NCI-H2171 (cell line): ENCODE measurements around the gene PHKB.
"Not testable (repeated sequence)": the region's sequence is repeated elsewhere in the genome, so short reads cannot be mapped to it uniquely, and the experiment has no call there.

Experiments
- DNase-seq: peaks from one replicate; lab custom pipeline; 2025; lab: John Stamatoyannopoulos, UW

PHKB gene

GRCh38 chr16:47460711-47461597 is at the start of gene PHKB, which contains the start of gene ITFG1:
PHKB (plus strand) TSS chr16:47461331; CDS start chr16:47461351, 20 bp downstream.
ITFG1 (minus strand) TSS chr16:47461063; CDS start chr16:47461045, 18 bp downstream.
- peak; percentile 91 for DNase-seq

- DNase-seq: no peak
Measured at GRCh38 chr16:47413041-47413440, 48.1 kb upstream of the PHKB start.

GRCh38 chr16:47416869-47417268 is 44.3 kb upstream of the PHKB start:
- DNase-seq: no peak

GRCh38 chr16:47424846-47425245 is 36.3 kb upstream of the PHKB start:
- no peak for DNase-seq

GRCh38 chr16:47426806-47427205 is 34.3 kb upstream of the PHKB start:
- DNase-seq: no peak

- DNase-seq: no peak
Measured at GRCh38 chr16:47431960-47432359, 29.2 kb upstream of the PHKB start.

- not testable (repeated sequence) for DNase-seq
Measured at GRCh38 chr16:47434274-47434673, 26.9 kb upstream of the PHKB start.

GRCh38 chr16:47440066-47440465 is 21.1 kb upstream of the PHKB start:
- not testable (repeated sequence) for DNase-seq

GRCh38 chr16:47442884-47443283 is 18.2 kb upstream of the PHKB start:
- DNase-seq: not testable (repeated sequence)

GRCh38 chr16:47446431-47446830 is 14.7 kb upstream of the PHKB start:
- DNase-seq: no peak

GRCh38 chr16:47448830-47449575 is 12.1 kb upstream of the PHKB start:
- DNase-seq: no peak

- DNase-seq: no peak
Measured at GRCh38 chr16:47449788-47450187, 11.3 kb upstream of the PHKB start.

GRCh38 chr16:47458331-47458730 is 2.8 kb upstream of the PHKB start:
- no peak for DNase-seq

- DNase-seq: no peak
Measured at GRCh38 chr16:47459603-47460002, 1.5 kb upstream of the PHKB start.

GRCh38 chr16:47460359-47460710 is 796 bp upstream of the PHKB start:
- DNase-seq: no peak

- no peak for DNase-seq
Measured at GRCh38 chr16:47461598-47462266, 601 bp downstream of the PHKB start.

- no peak for DNase-seq
Measured at GRCh38 chr16:47463771-47464624, 2.9 kb downstream of the PHKB start.

- DNase-seq: no peak
Measured at GRCh38 chr16:47465919-47466630, 4.9 kb downstream of the PHKB start.

- DNase-seq: no peak
Measured at GRCh38 chr16:47467501-47467900, 6.4 kb downstream of the PHKB start.

GRCh38 chr16:47468070-47468689 is 7.0 kb downstream of the PHKB start:
- not testable (repeated sequence) for DNase-seq
